ENCODE results near the gene GPC1.

The GPC1 gene

GRCh38 chr2:240393831-240394410 is 41.5 kb upstream of the GPC1 start:
- Mint-ChIP-seq H3K36me3 (no peaks in the 10 kb centered on the region), H3K4me1 (no peaks in the 10 kb centered on the region), H3K27me3 (peaks cover 1% of the 10 kb centered on the region), H3K4me3 (no peak overlapping the region), H3K9me3 (no peaks in the 10 kb centered on the region), H3K27ac (no peak overlapping the region)
- DNase-seq (ENCODE audit: low spot score in 2 of 2), result no peak
- ATAC-seq (ENCODE audit: low read depth), result no peak

DNA sequence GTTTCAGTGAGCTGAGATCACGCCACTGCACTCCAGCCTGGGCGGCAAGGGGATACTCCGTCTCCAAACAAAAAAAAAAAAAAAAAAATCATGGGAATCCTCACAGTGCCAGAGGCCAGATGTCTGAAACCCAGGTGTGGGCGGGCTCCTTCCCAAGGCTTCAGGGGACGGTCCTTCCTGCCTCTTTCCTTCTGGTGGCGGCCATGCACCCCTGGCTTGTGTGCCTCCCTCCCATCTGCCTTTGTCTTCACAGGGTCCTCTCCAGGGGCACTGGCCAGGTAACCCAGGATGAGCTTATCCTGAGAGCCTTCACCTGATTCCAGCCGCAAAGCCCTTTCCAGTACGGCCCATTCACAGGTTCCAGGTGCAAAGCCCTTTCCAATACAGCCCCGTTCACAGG is 40.9 kb upstream of the GPC1 start:
- peaks cover 2% of the 10 kb centered on the region for H3K27me3 Mint-ChIP-seq
- no peak for DNase-seq (ENCODE audit: low spot score in 2 of 2)

GRCh38 chr2:240395448-240395847 is 40.0 kb upstream of the GPC1 start:
- ATAC-seq (ENCODE audit: low read depth) (no peak), DNase-seq (ENCODE audit: low spot score in 2 of 2) (no peak)
- no peaks in the 10 kb centered on the region for H3K36me3 Mint-ChIP-seq

More for the DNA sequence above, 40.9 kb upstream of the GPC1 start:
- H3K4me1 Mint-ChIP-seq, result no peaks in the 10 kb centered on the region
- no peak for ATAC-seq (ENCODE audit: low read depth)
- no peak overlapping the region for H3K27ac Mint-ChIP-seq
- no peak overlapping the region for H3K4me3 Mint-ChIP-seq
- no peaks in the 10 kb centered on the region for H3K36me3 Mint-ChIP-seq
- H3K9me3 Mint-ChIP-seq, result no peaks in the 10 kb centered on the region

DNA sequence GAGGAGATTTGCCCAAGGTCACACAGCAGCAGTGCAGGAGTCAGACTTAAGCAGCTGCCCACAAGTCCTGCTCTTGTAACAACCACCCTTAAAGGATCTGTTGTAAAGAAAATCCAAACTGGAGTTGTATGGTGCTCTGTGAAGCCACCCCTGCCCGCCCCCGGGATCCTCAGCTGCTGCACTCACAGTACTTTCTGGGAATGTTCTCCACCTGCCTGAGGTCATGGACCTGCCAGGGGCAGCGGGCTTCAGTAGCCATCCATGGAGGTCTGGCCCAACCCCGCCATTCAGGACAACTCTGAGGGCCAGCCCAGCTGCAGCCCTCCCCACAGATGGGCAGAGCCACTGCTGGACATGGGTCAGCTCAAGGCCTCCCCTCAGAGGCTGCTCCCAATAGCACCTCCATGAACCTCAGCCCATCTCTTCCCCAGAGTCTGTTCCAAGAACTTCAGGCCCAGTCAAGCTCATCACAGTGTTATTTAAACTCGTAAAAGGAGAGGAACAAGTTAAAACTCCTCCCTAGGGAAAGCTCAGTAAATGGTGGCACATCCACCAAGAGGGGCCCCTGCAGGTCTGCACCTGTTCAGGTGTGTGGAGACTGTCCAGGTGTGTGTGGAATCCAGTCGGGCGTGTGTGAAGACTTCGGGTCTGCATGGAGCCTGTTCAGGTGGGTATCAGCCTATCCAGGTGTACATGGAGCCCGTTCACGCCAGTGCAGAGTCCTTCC is 39.4 kb upstream of the GPC1 start:
- H3K27ac Mint-ChIP-seq, result no peak overlapping the region
- H3K9me3 Mint-ChIP-seq, result no peaks in the 10 kb centered on the region
- no peaks in the 10 kb centered on the region for H3K36me3 Mint-ChIP-seq
- DNase-seq (ENCODE audit: low spot score in 2 of 2) (no peak), ATAC-seq (ENCODE audit: low read depth) (no peak)
- H3K27me3 Mint-ChIP-seq, result peaks cover 7% of the 10 kb centered on the region
- H3K4me1 Mint-ChIP-seq, result no peaks in the 10 kb centered on the region
- no peak overlapping the region for H3K4me3 Mint-ChIP-seq

More at GRCh38 chr2:240395448-240395847, 40.0 kb upstream of the GPC1 start:
- Mint-ChIP-seq H3K9me3 (no peaks in the 10 kb centered on the region), H3K4me1 (no peaks in the 10 kb centered on the region), H3K4me3 (no peak overlapping the region), H3K27ac (no peak overlapping the region), H3K27me3 (peaks cover 6% of the 10 kb centered on the region)

DNA sequence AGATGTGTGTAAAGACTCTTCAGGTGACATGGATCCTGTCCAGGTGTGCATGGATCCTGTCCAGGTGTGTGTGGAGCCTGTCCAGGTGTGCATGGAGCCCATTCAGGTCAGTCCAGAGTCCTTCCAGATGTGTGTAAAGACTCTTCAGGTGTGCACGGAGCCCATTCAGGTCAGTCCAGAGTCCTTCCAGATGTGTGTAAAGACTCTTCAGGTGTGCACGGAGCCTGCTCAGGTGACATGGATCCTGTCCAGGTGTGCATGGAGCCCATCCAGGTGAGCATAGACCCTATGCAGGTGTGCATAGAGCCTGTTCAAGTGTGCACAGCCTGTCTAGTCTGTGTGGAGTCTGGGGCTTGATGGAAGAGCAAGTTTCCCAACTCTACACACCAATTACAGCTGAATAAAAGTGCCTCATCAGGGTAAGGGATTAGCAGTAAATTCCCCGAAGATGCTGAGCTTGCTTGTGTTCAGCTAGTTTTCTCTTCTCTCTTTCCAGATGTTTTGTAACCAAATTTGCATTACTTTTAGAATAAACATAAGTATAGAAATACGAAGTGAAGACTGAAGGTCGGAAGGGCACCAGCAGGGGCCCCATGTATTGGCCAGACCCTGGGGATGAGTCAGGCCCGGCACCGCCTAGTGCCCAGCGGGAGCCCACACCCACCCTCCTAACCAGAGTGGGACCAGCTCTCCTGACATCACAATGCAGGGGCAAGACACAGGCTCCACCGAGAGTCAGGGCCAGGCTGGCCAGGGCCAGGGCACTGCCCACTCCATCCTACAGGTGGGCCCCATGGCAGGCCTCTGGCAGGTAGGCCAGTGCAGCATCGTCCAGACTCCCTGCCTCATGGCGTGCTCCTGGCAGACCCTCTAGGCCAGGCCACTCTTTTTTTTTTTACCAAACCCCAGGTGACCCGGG is 38.6 kb upstream of the GPC1 start:
- H3K27me3 Mint-ChIP-seq, result peaks cover 7% of the 10 kb centered on the region

DNA sequence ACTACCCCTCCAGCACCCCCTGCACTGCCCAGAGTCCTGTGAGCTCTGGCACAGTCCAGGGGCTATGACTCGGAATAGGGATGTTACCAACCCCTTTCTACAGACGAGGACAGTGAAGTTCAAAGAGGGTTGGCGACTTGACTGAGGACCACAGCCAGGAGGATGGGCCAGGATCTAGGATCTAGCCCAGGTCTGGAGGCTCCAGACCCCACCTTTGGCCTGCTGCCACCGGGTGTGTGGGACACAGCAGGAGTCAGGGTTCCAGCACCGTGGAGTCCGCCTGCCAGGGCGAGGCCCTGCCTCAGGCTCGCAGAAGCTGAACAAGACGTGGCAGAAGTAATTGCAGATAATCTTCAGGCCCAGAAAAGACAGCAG is 37.9 kb upstream of the GPC1 start:
- DNase-seq (ENCODE audit: low spot score in 2 of 2) (no peak), ATAC-seq (ENCODE audit: low read depth) (no peak)
- Mint-ChIP-seq H3K36me3 (no peaks in the 10 kb centered on the region), H3K4me3 (no peak overlapping the region), H3K27ac (no peak overlapping the region), H3K4me1 (no peaks in the 10 kb centered on the region), H3K27me3 (peaks cover 8% of the 10 kb centered on the region), H3K9me3 (no peaks in the 10 kb centered on the region)

More for the DNA sequence above, 38.6 kb upstream of the GPC1 start:
- H3K4me1 Mint-ChIP-seq, result no peaks in the 10 kb centered on the region
- ATAC-seq (ENCODE audit: low read depth) (no peak), DNase-seq (ENCODE audit: low spot score in 2 of 2) (no peak)
- no peak overlapping the region for H3K27ac Mint-ChIP-seq
- no peak overlapping the region for H3K4me3 Mint-ChIP-seq
- no peaks in the 10 kb centered on the region for H3K36me3 Mint-ChIP-seq
- no peaks in the 10 kb centered on the region for H3K9me3 Mint-ChIP-seq

DNA sequence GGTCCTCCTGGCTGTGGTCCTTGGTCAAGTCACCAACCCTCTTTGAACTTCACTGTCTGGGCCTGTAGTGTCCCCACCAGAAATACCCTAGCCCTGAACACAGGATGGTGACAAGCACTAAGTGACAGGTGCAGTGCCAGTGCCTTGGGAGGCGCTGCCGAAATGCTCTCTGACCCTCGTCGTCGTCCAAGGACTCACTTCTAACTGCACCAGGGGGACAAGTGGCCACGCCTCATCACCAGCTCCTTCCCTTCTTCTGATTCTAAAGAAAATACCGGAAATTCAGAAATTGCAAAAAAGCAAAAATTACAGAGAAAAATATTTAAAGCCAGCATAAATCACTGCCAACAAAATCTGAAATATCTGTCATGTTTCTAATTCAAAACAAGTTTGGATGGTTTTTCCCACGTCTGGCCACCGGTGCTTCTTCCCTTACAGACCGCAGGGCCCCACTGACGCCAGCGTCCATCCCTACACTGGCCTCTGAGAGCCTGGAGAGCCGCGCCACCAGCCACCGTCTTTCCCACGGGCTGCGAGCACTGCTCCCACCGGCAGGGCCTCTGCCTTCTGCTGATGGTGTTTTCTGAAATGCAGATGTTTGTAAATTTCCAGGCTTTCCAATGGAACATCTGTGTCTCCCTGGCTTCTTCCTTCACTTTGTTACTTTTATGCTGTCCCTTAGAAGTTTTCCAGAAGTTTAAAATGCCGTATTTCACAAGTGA is 37.4 kb upstream of the GPC1 start:
- Mint-ChIP-seq H3K27me3 (peaks cover 10% of the 10 kb centered on the region), H3K36me3 (no peaks in the 10 kb centered on the region), H3K27ac (no peak overlapping the region), H3K4me3 (no peak overlapping the region), H3K9me3 (no peaks in the 10 kb centered on the region), H3K4me1 (no peaks in the 10 kb centered on the region)
- no peak for DNase-seq (ENCODE audit: low spot score in 2 of 2)
- no peak for ATAC-seq (ENCODE audit: low read depth)

- Mint-ChIP-seq H3K27me3 (peaks cover 12% of the 10 kb centered on the region), H3K9me3 (no peaks in the 10 kb centered on the region), H3K27ac (no peak overlapping the region), H3K4me3 (no peak overlapping the region), H3K36me3 (no peaks in the 10 kb centered on the region), H3K4me1 (peaks cover 2% of the 10 kb centered on the region)
- ATAC-seq (ENCODE audit: low read depth) (no peak), DNase-seq (ENCODE audit: low spot score in 2 of 2) (no peak)
These were observed 36.7 kb upstream of the GPC1 start for GRCh38 chr2:240398661-240399267.

GRCh38 chr2:240399419-240400324 is 35.8 kb upstream of the GPC1 start:
- ATAC-seq (ENCODE audit: low read depth), result no peak
- Mint-ChIP-seq H3K4me3 (no peak overlapping the region), H3K4me1 (peaks cover 2% of the 10 kb centered on the region), H3K27me3 (peaks cover 11% of the 10 kb centered on the region), H3K9me3 (no peaks in the 10 kb centered on the region), H3K36me3 (no peaks in the 10 kb centered on the region), H3K27ac (no peak overlapping the region)
- DNase-seq (ENCODE audit: low spot score in 2 of 2), result no peak

GRCh38 chr2:240400371-240401161 is 34.9 kb upstream of the GPC1 start:
- Mint-ChIP-seq H3K27me3 (peaks cover 12% of the 10 kb centered on the region), H3K4me1 (peaks cover 2% of the 10 kb centered on the region), H3K36me3 (no peaks in the 10 kb centered on the region)

GRCh38 chr2:240401308-240401707 is 34.2 kb upstream of the GPC1 start:
- no peak for DNase-seq (ENCODE audit: low spot score in 2 of 2)
- no peak for ATAC-seq (ENCODE audit: low read depth)
- Mint-ChIP-seq H3K36me3 (no peaks in the 10 kb centered on the region), H3K4me3 (no peak overlapping the region), H3K27me3 (peaks cover 14% of the 10 kb centered on the region), H3K4me1 (peaks cover 2% of the 10 kb centered on the region), H3K9me3 (no peaks in the 10 kb centered on the region), H3K27ac (no peak overlapping the region)

More at GRCh38 chr2:240400371-240401161, 34.9 kb upstream of the GPC1 start:
- Mint-ChIP-seq H3K9me3 (no peaks in the 10 kb centered on the region), H3K4me3 (no peak overlapping the region), H3K27ac (no peak overlapping the region)
- ATAC-seq (ENCODE audit: low read depth) (no peak), DNase-seq (ENCODE audit: low spot score in 2 of 2) (no peak)
